K562 (cell line): Measurements from ENCODE around the gene PITX1. TPM values are rescaled to one million over a fixed set of nuclear protein-coding genes. Genes with fewer than 3 reads are reported as not detected.

ENCODE experiments used
- BHLHE40 ChIP-seq: IDR thresholded peaks from 2 replicates; pipeline ENCODE4 v1.6.1; 2011; ENCODE audit warnings: low read length, improper control_type of control experiment
- CBX5 ChIP-seq: IDR thresholded peaks from 2 replicates; pipeline ENCODE4 v1.6.1; 2014; ENCODE audit warnings: low read depth, borderline replicate concordance
- EHMT2 ChIP-seq: fragments of 450-650 bp; IDR thresholded peaks from 2 replicates; pipeline ENCODE4 v1.6.1; 2018; ENCODE audit warnings: antibody characterized with exemption
- NR1H2 ChIP-seq: sonication (generic); formaldehyde crosslinking; IDR thresholded peaks from 2 replicates; pipeline ENCODE4 v1.4.0; 2020; ENCODE audit warnings: mild to moderate bottlenecking, missing genetic modification reagents
- POLR2H ChIP-seq: IDR thresholded peaks from 2 replicates; pipeline ENCODE4 v1.6.1; 2016; ENCODE audit warnings: missing genetic modification characterization, low read depth, mild to moderate bottlenecking, control low read depth, missing compliant biosample characterization, moderate library complexity
- SAP30 ChIP-seq: fragments of 200-600 bp; sonication (generic); IDR thresholded peaks from 2 replicates; pipeline ENCODE4 v1.6.1; 2012; ENCODE audit warnings: borderline replicate concordance, low read depth, mild to moderate bottlenecking, moderate library complexity, low read length, control low read depth, inconsistent platforms; ENCODE audit not compliant: insufficient read depth, poor library complexity, severe bottlenecking
- SNRNP70 ChIP-seq: fragments of 200-400 bp; formaldehyde crosslinking; optimal IDR thresholded peaks from 2 replicates; pipeline ENCODE3; 2017; ENCODE audit warnings: low read depth, low read length
- ZNF146 ChIP-seq: IDR thresholded peaks from one replicate; pipeline ENCODE4 v1.6.1; 2018; ENCODE audit warnings: missing compliant biosample characterization; ENCODE audit not compliant: unreplicated experiment
- ZNF644 ChIP-seq: fragments of 200-800 bp; sonication (Bioruptor generic); IDR thresholded peaks from 2 replicates; pipeline ENCODE4 v1.6.1; 2016; ENCODE audit warnings: low read depth, missing genetic modification characterization, missing compliant biosample characterization
- polyA plus RNA-seq, 8 experiments: library from polyadenylated mRNA; depleted of rRNA in 4 of 8; stranded (reverse) in 5 of 8; unstranded in 3 of 8; fragments of >200 nt; fragmentation: Nextera tagmentation in 2 of 8; fragmentation: Illumina TruSeq in 1 of 8; extraction: Ambion mirVana in 2 of 8; extraction: Trizol in 1 of 8; gene quantifications; 2 replicates each; pipeline versions ENCODE4 v1.2.1 to v1.2.3, GENCODE V29; 2011 to 2014; ENCODE audit warnings: inconsistent platforms in 1 of 8, missing spikeins in 1 of 8
- total RNA-seq, 7 experiments: library from RNA; depleted of rRNA in 6 of 7; stranded (reverse); fragments of >200 nt in 6 of 7; fragmentation: Illumina TruSeq in 2 of 7; extraction: Trizol in 2 of 7; gene quantifications; 2 replicates each; pipeline versions ENCODE4 v1.2.1 to v1.2.3, GENCODE V29; 2011 to 2021; ENCODE audit warnings: low replicate concordance in 1 of 7
- TF ChIP-seq, protein P1 (sequence below), 2 experiments: fragments of 450-650 bp in 1 of 2; sonication (generic) in 1 of 2; formaldehyde crosslinking in 1 of 2; IDR thresholded peaks; 2 replicates each; pipeline versions ENCODE4 v1.7.1 to v1.9.0; 2016 to 2022; ENCODE audit warnings: inconsistent platforms in 1 of 2, mild to moderate bottlenecking in 1 of 2, missing genetic modification reagents in 1 of 2
- TF ChIP-seq, protein P2 (sequence below): sonication (generic); formaldehyde crosslinking; IDR thresholded peaks from 2 replicates; pipeline ENCODE4 v1.8.0; 2022; ENCODE audit warnings: mild to moderate bottlenecking, low read depth, missing genetic modification reagents

The PITX1 gene
- total and polyA plus RNA-seq, 9 of the 15 experiments (the other 6 are each of a cell fraction or from before 2014, with no cell fraction given): 0.13 to 88.2 (median 24.9) TPM

GRCh38 chr5:135008981-135009735 lies 24.9 kb downstream of the PITX1 start (continued):
- TF ChIP-seq, protein P1, sequence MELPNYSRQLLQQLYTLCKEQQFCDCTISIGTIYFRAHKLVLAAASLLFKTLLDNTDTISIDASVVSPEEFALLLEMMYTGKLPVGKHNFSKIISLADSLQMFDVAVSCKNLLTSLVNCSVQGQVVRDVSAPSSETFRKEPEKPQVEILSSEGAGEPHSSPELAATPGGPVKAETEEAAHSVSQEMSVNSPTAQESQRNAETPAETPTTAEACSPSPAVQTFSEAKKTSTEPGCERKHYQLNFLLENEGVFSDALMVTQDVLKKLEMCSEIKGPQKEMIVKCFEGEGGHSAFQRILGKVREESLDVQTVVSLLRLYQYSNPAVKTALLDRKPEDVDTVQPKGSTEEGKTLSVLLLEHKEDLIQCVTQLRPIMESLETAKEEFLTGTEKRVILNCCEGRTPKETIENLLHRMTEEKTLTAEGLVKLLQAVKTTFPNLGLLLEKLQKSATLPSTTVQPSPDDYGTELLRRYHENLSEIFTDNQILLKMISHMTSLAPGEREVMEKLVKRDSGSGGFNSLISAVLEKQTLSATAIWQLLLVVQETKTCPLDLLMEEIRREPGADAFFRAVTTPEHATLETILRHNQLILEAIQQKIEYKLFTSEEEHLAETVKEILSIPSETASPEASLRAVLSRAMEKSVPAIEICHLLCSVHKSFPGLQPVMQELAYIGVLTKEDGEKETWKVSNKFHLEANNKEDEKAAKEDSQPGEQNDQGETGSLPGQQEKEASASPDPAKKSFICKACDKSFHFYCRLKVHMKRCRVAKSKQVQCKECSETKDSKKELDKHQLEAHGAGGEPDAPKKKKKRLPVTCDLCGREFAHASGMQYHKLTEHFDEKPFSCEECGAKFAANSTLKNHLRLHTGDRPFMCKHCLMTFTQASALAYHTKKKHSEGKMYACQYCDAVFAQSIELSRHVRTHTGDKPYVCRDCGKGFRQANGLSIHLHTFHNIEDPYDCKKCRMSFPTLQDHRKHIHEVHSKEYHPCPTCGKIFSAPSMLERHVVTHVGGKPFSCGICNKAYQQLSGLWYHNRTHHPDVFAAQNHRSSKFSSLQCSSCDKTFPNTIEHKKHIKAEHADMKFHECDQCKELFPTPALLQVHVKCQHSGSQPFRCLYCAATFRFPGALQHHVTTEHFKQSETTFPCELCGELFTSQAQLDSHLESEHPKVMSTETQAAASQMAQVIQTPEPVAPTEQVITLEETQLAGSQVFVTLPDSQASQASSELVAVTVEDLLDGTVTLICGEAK (IDR thresholded peaks at IDR 0.05): no peak
- TF ChIP-seq, protein P1 (CRISPR knock-in tag; IDR thresholded peaks at IDR 0.05): no peak
- TF ChIP-seq NR1H2 (CRISPR knock-in tag): no peak
- TF ChIP-seq SAP30: no peak
- no peak for TF ChIP-seq SNRNP70
- TF ChIP-seq EHMT2: no peak
- TF ChIP-seq CBX5: no peak
- no peak for TF ChIP-seq POLR2H (tag)
- no peak for TF ChIP-seq ZNF146 (CRISPR knock-in tag)
- TF ChIP-seq ZNF644: no peak
- TF ChIP-seq, protein P2, sequence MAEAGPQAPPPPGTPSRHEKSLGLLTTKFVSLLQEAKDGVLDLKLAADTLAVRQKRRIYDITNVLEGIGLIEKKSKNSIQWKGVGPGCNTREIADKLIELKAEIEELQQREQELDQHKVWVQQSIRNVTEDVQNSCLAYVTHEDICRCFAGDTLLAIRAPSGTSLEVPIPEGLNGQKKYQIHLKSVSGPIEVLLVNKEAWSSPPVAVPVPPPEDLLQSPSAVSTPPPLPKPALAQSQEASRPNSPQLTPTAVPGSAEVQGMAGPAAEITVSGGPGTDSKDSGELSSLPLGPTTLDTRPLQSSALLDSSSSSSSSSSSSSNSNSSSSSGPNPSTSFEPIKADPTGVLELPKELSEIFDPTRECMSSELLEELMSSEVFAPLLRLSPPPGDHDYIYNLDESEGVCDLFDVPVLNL (CRISPR knock-in tag): no peak
- TF ChIP-seq BHLHE40: no peak
